Measurements from ENCODE around the gene ABCC1. TPM values are rescaled to one million over a fixed set of nuclear protein-coding genes. Genes with fewer than 3 reads are reported as not detected.
A peak's percentile ranks its signal among the peaks of the same experiment; 100 is the strongest.

Gene ABCC1
- total RNA-seq, 1 donor from 2014 or later, result 18.1 TPM

- DNase-seq (ENCODE audit: low read depth), result no peak
- no peak overlapping the region for H3K4me3 ChIP-seq (ENCODE audit: low read depth, low read length)
- TF ChIP-seq, protein P1, sequence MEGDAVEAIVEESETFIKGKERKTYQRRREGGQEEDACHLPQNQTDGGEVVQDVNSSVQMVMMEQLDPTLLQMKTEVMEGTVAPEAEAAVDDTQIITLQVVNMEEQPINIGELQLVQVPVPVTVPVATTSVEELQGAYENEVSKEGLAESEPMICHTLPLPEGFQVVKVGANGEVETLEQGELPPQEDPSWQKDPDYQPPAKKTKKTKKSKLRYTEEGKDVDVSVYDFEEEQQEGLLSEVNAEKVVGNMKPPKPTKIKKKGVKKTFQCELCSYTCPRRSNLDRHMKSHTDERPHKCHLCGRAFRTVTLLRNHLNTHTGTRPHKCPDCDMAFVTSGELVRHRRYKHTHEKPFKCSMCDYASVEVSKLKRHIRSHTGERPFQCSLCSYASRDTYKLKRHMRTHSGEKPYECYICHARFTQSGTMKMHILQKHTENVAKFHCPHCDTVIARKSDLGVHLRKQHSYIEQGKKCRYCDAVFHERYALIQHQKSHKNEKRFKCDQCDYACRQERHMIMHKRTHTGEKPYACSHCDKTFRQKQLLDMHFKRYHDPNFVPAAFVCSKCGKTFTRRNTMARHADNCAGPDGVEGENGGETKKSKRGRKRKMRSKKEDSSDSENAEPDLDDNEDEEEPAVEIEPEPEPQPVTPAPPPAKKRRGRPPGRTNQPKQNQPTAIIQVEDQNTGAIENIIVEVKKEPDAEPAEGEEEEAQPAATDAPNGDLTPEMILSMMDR (conservative IDR thresholded peaks at IDR 0.05; ENCODE audit: low read depth, low read length), result no peak
These were observed 3.0 kb upstream of the ABCC1 start for GRCh38 chr16:15946257-15947044.

- TF ChIP-seq, protein P1 (conservative IDR thresholded peaks at IDR 0.05; ENCODE audit: low read depth, low read length), result no peak
These were observed 1.4 kb upstream of the ABCC1 start for GRCh38 chr16:15947983-15948509.

DNA sequence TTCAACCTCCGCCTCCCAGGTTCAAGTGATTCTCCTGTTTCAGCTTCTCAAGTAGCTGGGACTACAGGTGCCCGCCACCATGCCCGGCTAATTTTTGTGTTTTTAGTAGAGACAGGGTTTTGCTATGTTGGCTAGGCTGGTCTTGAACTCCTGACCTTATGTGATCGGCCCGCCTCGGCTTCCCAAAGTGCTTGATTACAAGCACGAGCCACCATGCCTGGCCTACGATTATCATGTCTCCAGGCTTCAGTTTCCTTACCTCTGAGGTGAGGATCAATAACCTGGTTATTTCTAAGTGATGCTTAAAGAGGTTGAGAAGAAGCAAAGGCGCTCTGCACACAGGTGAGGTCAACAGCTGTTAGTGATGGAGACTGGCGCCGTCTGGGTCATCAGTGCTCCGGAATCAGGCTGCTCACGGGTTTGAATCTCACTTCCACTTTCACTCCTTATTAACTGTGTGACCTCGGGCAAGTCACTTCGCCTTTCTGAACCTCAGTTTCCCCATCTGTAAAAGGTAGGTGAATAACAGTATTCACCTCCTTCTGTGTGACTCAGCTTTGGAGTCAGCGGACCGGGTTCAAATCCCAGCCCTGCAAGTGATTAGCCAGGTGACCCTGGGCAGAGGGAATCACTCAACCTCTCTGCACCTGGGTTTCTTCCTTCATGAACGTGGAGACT is 745 bp upstream of the ABCC1 start:
- TF ChIP-seq, protein P1 (conservative IDR thresholded peaks at IDR 0.05; ENCODE audit: low read depth, low read length), result no peak
- DNase-seq (ENCODE audit: low read depth), result no peak
- peak overlapping the region; percentile 73 for H3K4me3 ChIP-seq (ENCODE audit: low read depth, low read length)

More at GRCh38 chr16:15947983-15948509, 1.4 kb upstream of the ABCC1 start:
- no peak for DNase-seq (ENCODE audit: low read depth)
- H3K4me3 ChIP-seq (ENCODE audit: low read depth, low read length), result no peak overlapping the region

DNA sequence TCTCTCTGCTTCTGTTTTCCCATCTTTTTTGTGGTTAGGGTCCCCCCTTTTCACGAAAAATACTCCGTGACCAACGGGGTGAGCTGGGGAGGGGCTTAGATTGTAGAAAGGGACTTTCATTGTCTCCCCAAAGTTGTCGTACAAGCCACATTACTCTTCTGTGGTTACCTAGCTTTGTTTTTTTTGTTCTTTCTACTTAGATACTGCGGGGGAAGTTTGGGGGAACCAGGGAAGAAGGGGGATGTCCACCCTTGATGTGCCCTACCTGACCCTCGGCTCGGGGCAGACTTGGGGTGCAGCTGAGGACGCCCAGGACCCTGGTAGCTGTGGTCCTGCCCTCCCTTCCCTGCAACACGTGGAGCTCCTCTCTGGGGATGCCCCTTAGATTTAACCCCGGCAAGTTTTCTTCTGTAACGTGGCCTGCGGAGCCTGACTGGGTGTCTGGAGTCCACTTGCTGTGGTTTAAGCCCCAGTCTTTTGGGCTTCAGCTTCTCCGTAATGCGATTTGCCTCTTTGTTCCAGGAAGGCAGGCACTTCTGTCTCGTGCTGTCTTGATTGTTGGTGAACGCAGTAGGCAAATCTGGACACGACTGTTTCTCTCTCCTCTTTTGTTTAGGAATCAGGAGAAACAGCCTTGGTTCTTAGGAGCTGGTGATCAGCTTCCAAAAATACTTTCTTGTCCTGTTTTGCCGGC is 892 bp downstream of the ABCC1 start:
- TF ChIP-seq, protein P1 (conservative IDR thresholded peaks at IDR 0.05; ENCODE audit: low read depth, low read length), result no peak
- H3K4me3 ChIP-seq (ENCODE audit: low read depth, low read length), result peak overlapping the region; percentile 91
- no peak for DNase-seq (ENCODE audit: low read depth)

DNA sequence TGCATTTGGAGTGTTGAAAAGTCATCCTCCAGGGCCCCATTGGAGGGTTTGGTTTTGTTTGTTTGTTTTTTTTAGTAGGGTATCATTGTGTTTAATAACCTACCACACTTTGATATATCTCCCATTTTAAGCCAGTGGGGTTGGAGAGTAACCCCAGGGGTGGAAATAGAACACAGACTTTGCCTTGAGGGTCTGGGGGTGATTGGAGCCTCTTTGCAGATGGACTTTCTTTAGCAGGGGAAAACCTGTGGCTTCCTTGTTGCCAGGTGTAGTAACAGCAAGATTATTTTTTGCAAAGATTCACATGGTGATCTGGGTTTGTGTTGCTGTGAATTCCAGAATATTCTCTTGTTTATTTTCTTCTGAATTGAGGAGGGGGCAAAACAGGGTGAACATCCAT is 1.5 kb downstream of the ABCC1 start:
- TF ChIP-seq, protein P1 (conservative IDR thresholded peaks at IDR 0.05; ENCODE audit: low read depth, low read length), result no peak
- DNase-seq (ENCODE audit: low read depth), result no peak
- peak overlapping the region; percentile 91 for H3K4me3 ChIP-seq (ENCODE audit: low read depth, low read length)

- DNase-seq (ENCODE audit: low read depth), result no peak
- H3K4me3 ChIP-seq (ENCODE audit: low read depth, low read length), result no peak overlapping the region
- TF ChIP-seq, protein P1 (conservative IDR thresholded peaks at IDR 0.05; ENCODE audit: low read depth, low read length), result no peak
These were observed 2.4 kb downstream of the ABCC1 start for GRCh38 chr16:15951852-15952251.

All from epithelial cell of proximal tubule (primary cell).